HL-60/S4 treated with retinoic acid at 250 ng/mL for 4 days and 3 days (cell line): ENCODE measurements around the gene RBM42.
"Not testable (repeated sequence)": the region's sequence is repeated elsewhere in the genome, so short reads cannot be mapped to it uniquely, and the experiment has no call there.

Experiments used
- in situ Hi-C: fragments of 300-500 bp; cut with MboI; formaldehyde crosslinking; loops from 2 replicates; pipeline ENCODE4 v1.7.0; 2022; ENCODE audit warnings: low sequenced_read_pairs

Gene RBM42

GRCh38 chr19:35628565-35629331 is at the start of gene RBM42:
TSS of gene RBM42 (plus strand) at chr19:35629036. CDS start at chr19:35629154, 118 bp downstream.
- in situ Hi-C loops: no loop called here

- in situ Hi-C loops: no loop called here
Measured at GRCh38 chr19:35582760-35583159, 46.1 kb upstream of the RBM42 start.

GRCh38 chr19:35585848-35586247 is 43.0 kb upstream of the RBM42 start, which contains the start of gene PMIS2:
TSS of gene PMIS2 (plus strand) at chr19:35586173. CDS start at chr19:35586260, 87 bp downstream.
- in situ Hi-C loops: no loop called here

- in situ Hi-C loops: no loop called here
Measured at GRCh38 chr19:35587321-35587720, 41.5 kb upstream of the RBM42 start.

- in situ Hi-C loops: no loop called here
Measured at GRCh38 chr19:35590875-35591274, 38.0 kb upstream of the RBM42 start.

GRCh38 chr19:35592226-35592625 is 36.6 kb upstream of the RBM42 start:
- in situ Hi-C loops: no loop called here

- in situ Hi-C loops: not testable (repeated sequence)
Measured at GRCh38 chr19:35595026-35595425, 33.8 kb upstream of the RBM42 start.

GRCh38 chr19:35595928-35596327 is 32.9 kb upstream of the RBM42 start:
- in situ Hi-C loops: no loop called here

GRCh38 chr19:35596366-35596999 is 32.4 kb upstream of the RBM42 start:
- in situ Hi-C loops: no loop called here

- in situ Hi-C loops: no loop called here
Measured at GRCh38 chr19:35601971-35602370, 26.9 kb upstream of the RBM42 start.

- in situ Hi-C loops: not testable (repeated sequence)
Measured at GRCh38 chr19:35604436-35604835, 24.4 kb upstream of the RBM42 start.

GRCh38 chr19:35607170-35607569 is 21.7 kb upstream of the RBM42 start:
- in situ Hi-C loops: not testable (repeated sequence)

- in situ Hi-C loops: no loop called here
Measured at GRCh38 chr19:35607661-35608060, 21.2 kb upstream of the RBM42 start.

- in situ Hi-C loops: no loop called here
Measured at GRCh38 chr19:35608251-35608650, 20.6 kb upstream of the RBM42 start.

- in situ Hi-C loops: no loop called here
Measured at GRCh38 chr19:35609851-35610353, 18.9 kb upstream of the RBM42 start.

- in situ Hi-C loops: no loop called here
Measured at GRCh38 chr19:35612224-35612558, 16.6 kb upstream of the RBM42 start.

GRCh38 chr19:35612559-35613321 is 16.1 kb upstream of the RBM42 start, which contains the start of gene HAUS5:
TSS of gene HAUS5 (plus strand) at chr19:35612735. CDS start at chr19:35612795, 60 bp downstream.
- in situ Hi-C loops: no loop called here

GRCh38 chr19:35613574-35613973 is 15.3 kb upstream of the RBM42 start:
- in situ Hi-C loops: no loop called here

- in situ Hi-C loops: no loop called here
Measured at GRCh38 chr19:35615036-35615435, 13.8 kb upstream of the RBM42 start.

- in situ Hi-C loops: no loop called here
Measured at GRCh38 chr19:35618857-35619256, 10.0 kb upstream of the RBM42 start.

GRCh38 chr19:35619290-35619923 is 9.4 kb upstream of the RBM42 start:
- in situ Hi-C loops: no loop called here
